Heart right ventricle (tissue), 16 donors: Measurements from ENCODE around the gene SEC14L1. TPM values are rescaled to one million over a fixed set of nuclear protein-coding genes. Genes with fewer than 3 reads are reported as not detected.
A peak's percentile ranks its signal among the peaks of the same experiment; 100 is the strongest.

Experiments used
- ATAC-seq, 8 donors: fragments of 200-7000 bp; cut with Tn5 transposase; one replicate each; pipeline ENCODE4 v1.9.1; 2020; ENCODE audit warnings: mild to moderate bottlenecking in 8 of 8, moderate library complexity in 8 of 8, moderate number of reproducible peaks in 1 of 8
- DNase-seq, 2 donors: peaks; one replicate each; pipeline ENCODE4 v3.0.0-alpha.2; 2020
- H3K27ac ChIP-seq, 10 donors: fragments of 200-600 bp; sonication (generic) in 2 of 10; one replicate each; pipeline versions ENCODE4 v1.5.0 to v1.8.0; 2020 to 2022; ENCODE audit warnings: mild to moderate bottlenecking in 3 of 10
- H3K27me3 ChIP-seq, 7 donors: fragments of 200-600 bp; one replicate each; pipeline ENCODE4 v1.8.0; 2021 to 2022; ENCODE audit warnings: mild to moderate bottlenecking in 2 of 7
- H3K36me3 ChIP-seq, 9 donors: fragments of 200-600 bp; sonication (generic) in 1 of 9; one replicate each; pipeline versions ENCODE4 v1.5.0 to v1.8.0; 2020 to 2022; ENCODE audit warnings: mild to moderate bottlenecking in 2 of 9
- H3K4me1 ChIP-seq, 9 donors: fragments of 200-600 bp; sonication (generic) in 1 of 9; one replicate each; pipeline versions ENCODE4 v1.5.0 to v1.8.0; 2020 to 2022; ENCODE audit warnings: mild to moderate bottlenecking in 4 of 9
- H3K4me3 ChIP-seq, 10 donors: fragments of 200-600 bp; sonication (generic) in 2 of 10; one replicate each; pipeline versions ENCODE4 v1.5.0 to v1.8.0; 2020 to 2022; ENCODE audit warnings: mild to moderate bottlenecking in 7 of 10, moderate library complexity in 2 of 10
- H3K9me3 ChIP-seq, 11 donors: fragments of 200-600 bp in 10 of 11; sonication (generic) in 2 of 11; one replicate each; pipeline versions ENCODE4 v1.5.0 to v1.8.0; 2013 to 2022; ENCODE audit warnings: mild to moderate bottlenecking in 2 of 11, control low read depth in 1 of 11, moderate library complexity in 1 of 11
- CTCF ChIP-seq, 9 donors: fragments of 200-600 bp; sonication (generic) in 2 of 9; IDR thresholded peaks; one replicate each; pipeline versions ENCODE4 v1.5.0 to v1.8.0; 2021 to 2022; ENCODE audit warnings: antibody characterized with exemption in 9 of 9, mild to moderate bottlenecking in 5 of 9, moderate library complexity in 1 of 9
- WGBS, 2 donors: extraction: QIAGEN DNeasy Blood & Tissue Kit; methylation state at CpG; one replicate each; pipeline ENCODE4 v1.1.7; 2013; ENCODE audit warnings: inconsistent platforms in 1 of 2; 5-methylcytosine and 5-hydroxymethylcytosine counted together
- intact Hi-C, 10 donors: fragments of 100-400 bp; cut with DNase I; formaldehyde crosslinking; loops; one replicate each; pipeline versions ENCODE4 v1.11.1 to v1.14.2; 2022
- polyA plus RNA-seq, 2 donors: library from polyadenylated mRNA; stranded (reverse); fragments of 200-250 nt; gene quantifications; one replicate each; pipeline ENCODE4 v1.2.3, GENCODE V29; 2013
- total RNA-seq, 10 donors: library from RNA; stranded (reverse); fragmentation: NEBNext Ultra II Directional in 3 of 10; extraction: Animal tissue kit (Norgen Biotek cat#: 25700) in 3 of 10; gene quantifications; one replicate each; pipeline versions ENCODE4 v1.2.1 to v1.2.4, GENCODE V29; 2021 to 2023
- donor health status: Arrhythmogenic right ventricular cardiomyopathy.
- donor health status: ischemic (EF 13 %, LVEDD 7.1; RV severe dilation, severe dysfunction).
- donor health status: healthy with polysubstance abuse.
- donor health status: DM: no; HTN: yes; CAD: no.
- donor health status: DM: no; HTN: no; CAD: no.
- donor health status: ischemic (EF 25% LVEDD 6.9; RV normal size, moderate dysfunction).
- donor health status: ischemic (EF 25% LVEDD 5.7; RV mildly dilated, moderate dysfunction).
- donor health status: healthy.
- donor health status: DM: yes; HTN: yes; CAD: no.
- donor health status: Ischemic cardiomyopathy.
- donor health status: ischemic (EF 35%, LVEDD 5.7; RV mildly dilated, moderate dysfunction).
- donor health status: nonischemic (EF 11% LVEDD 7.7; RV severe dilation, severe dysfunction).
- donor health status: DM: yes; HTN: yes; CAD: no.
- donor health status: PGD.
- donor health status: ischemic (EF 29% LVEDD 5.4; RV normal size, mild dysfunction).
- donor health status: nonischemic (EF 23%, LVEDD 6.1; RV moderate dilation, normal function).

The SEC14L1 gene
- total and polyA plus RNA-seq, 12 donors: 36.1 to 88.8 (median 50.0) TPM

- H3K36me3 ChIP-seq: no peaks in the 10 kb centered on the region
- no peak overlapping the region for H3K4me3 ChIP-seq
- H3K4me1 ChIP-seq: peaks cover 6 to 33% (median 16%) of the 10 kb centered on the region in 9 donors
- DNase-seq: no peak
- H3K27ac ChIP-seq: peak overlapping the region in 8 of 10 donors; percentile 15 to 75 (median 32)
- no peak for TF ChIP-seq CTCF (IDR thresholded peaks at IDR 0.05)
- H3K9me3 ChIP-seq: no peaks in the 10 kb centered on the region
- 58 to 71% methylated on average over 23 of the region's 23 CpGs for WGBS, 2 donors
- ATAC-seq: peak in 4 of 8 donors; percentile 18 to 32 (median 30)
- peaks cover 0 to 2% (median 0%) of the 10 kb centered on the region in 7 donors for H3K27me3 ChIP-seq
- intact Hi-C loops: loop anchor here in 3 of 10 donors (10.0 kb wide), 2 partner anchors 367 to 377 kb away; partner anchors contain the start of gene MGAT5B (in 2 of the 3)
These were observed 101.5 kb downstream of the SEC14L1 start for GRCh38 chr17:77242118-77242851.

DNA sequence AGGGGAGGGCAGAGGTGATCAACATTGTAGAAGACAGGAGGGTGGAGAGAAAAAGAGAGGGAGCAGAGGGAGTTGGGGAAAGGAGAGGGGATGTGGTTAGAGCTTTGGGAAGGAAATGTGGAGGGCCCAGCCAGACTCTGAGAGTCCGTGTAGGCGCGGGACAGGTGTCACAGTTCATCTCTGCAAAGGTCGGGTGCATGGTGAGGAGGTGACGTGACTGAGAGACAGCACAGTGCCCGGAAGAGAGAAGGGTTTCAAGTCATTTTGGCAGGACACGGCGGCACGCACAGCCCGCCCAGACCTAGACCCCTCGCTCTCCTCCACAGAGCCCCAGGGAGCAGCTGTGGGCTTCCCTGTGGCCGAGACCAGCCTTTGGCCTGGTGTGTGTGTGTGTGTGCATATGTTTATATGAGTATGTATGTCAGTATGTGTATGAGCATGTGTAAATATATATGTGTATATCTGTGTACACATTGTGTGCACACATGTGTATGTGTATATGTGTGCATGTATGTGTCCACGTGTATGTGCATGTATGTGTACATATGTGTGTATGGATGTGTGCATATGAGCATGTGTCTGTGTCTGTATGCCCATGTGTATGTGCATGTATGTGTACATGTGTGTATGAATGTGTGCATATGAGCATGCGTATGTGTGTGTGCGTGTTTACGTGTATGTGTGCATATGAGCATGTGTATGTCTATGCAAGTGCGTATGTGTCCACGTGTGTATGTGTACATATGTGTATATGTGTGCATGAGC is 104.6 kb downstream of the SEC14L1 start:
- H3K36me3 ChIP-seq: no peaks in the 10 kb centered on the region
- DNase-seq: no peak
- TF ChIP-seq CTCF (IDR thresholded peaks at IDR 0.05): no peak
- no peak overlapping the region for H3K4me3 ChIP-seq
- peaks cover 0 to 22% (median 0%) of the 10 kb centered on the region in 7 donors for H3K27me3 ChIP-seq
- ATAC-seq: no peak
- intact Hi-C loops: loop anchor here in 4 of 10 donors (5.0 to 10.0 kb wide), 4 partner anchors 153 to 381 kb away; partner anchors contain the start of gene MGAT5B (in 2 of the 4)
- no peaks in the 10 kb centered on the region for H3K9me3 ChIP-seq
- 82 to 84% methylated on average over 18 of the region's 18 CpGs for WGBS, 2 donors
- no peak overlapping the region for H3K27ac ChIP-seq
- peaks cover 8 to 29% (median 12%) of the 10 kb centered on the region in 9 donors for H3K4me1 ChIP-seq

DNA sequence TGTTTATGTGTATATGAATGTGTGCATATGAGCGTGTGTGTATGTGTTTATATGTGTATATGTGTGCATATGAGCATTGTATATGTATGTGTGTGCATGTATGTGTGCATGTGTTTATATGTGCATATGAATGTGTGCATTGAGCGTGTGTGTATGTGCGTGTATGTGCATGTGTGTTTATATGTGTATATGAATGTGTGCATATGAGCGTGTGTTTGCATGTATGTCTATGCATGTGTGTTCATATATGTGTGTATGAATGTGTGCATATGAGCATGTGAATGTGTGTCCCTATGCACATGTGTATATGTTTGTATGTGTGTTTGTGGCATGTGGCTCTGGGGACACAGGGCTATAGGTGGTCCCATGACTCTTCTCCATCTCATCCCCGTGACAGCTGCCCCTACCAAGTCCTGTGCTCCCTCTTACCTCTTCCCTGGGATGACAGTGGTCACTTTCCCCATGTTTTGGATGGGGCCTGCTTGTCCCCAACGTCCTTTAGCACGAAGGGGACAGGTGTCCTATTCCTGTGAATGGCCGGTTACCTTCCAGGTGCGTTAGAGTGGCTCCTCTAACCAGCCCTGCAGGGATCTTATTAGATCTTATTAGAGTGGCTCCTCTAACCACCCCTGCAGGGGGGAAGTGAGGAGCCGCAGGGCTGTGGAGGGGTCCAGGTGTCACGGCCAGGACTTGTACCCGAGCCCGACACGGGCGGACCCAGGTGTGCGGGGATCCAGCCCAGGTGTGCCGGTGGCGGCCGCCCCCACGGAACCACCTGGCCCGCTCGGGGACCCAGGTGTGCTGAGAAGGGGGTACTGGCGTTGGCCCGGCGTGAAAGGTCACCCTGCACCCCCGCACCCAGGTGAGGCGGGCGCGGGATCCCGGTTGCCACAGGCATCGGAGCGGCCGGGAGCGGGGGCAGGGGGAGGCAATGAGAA is 105.6 kb downstream of the SEC14L1 start:
- intact Hi-C loops: loop anchor here (1.0 to 10.0 kb wide), 9 partner anchors 150 to 382 kb away; partner anchors contain the start of gene MGAT5B (in 2 of the 10)
- peaks cover 0 to 22% (median 0%) of the 10 kb centered on the region in 7 donors for H3K27me3 ChIP-seq
- peak in 2 of 8 donors; percentile 5 to 17 for ATAC-seq
- no peak for DNase-seq
- H3K9me3 ChIP-seq: no peaks in the 10 kb centered on the region
- peaks cover 8 to 29% (median 12%) of the 10 kb centered on the region in 9 donors for H3K4me1 ChIP-seq
- peak overlapping the region in 9 of 10 donors; percentile 1 to 83 (median 63) for H3K27ac ChIP-seq
- WGBS, 2 donors: 23 to 24% methylated on average over 34 of the region's 34 CpGs
- no peak for TF ChIP-seq CTCF (IDR thresholded peaks at IDR 0.05)
- peak overlapping the region; percentile 34 to 75 (median 64) for H3K4me3 ChIP-seq
- no peaks in the 10 kb centered on the region for H3K36me3 ChIP-seq
